ENCODE results near the gene NPNT.

- TF ChIP-seq POLR2AphosphoS5 (IDR thresholded peaks at IDR 0.05; ENCODE audit: low read depth, low read length) (no peak), TAF1 (IDR thresholded peaks at IDR 0.05; ENCODE audit: borderline replicate concordance, insufficient read depth, low read length) (no peak), REST (IDR thresholded peaks at IDR 0.05; ENCODE audit: insufficient read depth in 1 of 2, low read depth in 2 of 2, low read length in 2 of 2) (no peak)
Observed at GRCh38 chr4:105911426-105911825, 16.2 kb downstream of the NPNT start.
